HepG2 (cell line): ENCODE data around the gene B9D2. TPM values are rescaled to one million over a fixed set of nuclear protein-coding genes. Genes with fewer than 3 reads are reported as not detected.

Experiments used
- AGO2 ChIP-seq: fragments of 200-400 bp; formaldehyde crosslinking; optimal IDR thresholded peaks from 2 replicates; pipeline ENCODE3; 2017; ENCODE audit warnings: mild to moderate bottlenecking, low read depth, low read length, moderate library complexity
- CREB1 ChIP-seq, 2 experiments: fragments of 450-650 bp in 1 of 2; IDR thresholded peaks; 2 replicates each; pipeline ENCODE4 v1.6.1; 2016 to 2017; ENCODE audit warnings: control low read depth in 1 of 2, mild to moderate bottlenecking in 1 of 2, missing compliant biosample characterization in 1 of 2, missing genetic modification characterization in 1 of 2
- GTF2F1 ChIP-seq: fragments of 150-350 bp; IDR thresholded peaks from 2 replicates; pipeline ENCODE4 v1.6.1; 2014; ENCODE audit warnings: low read length
- NR1H2 ChIP-seq: sonication (generic); formaldehyde crosslinking; IDR thresholded peaks from 2 replicates; pipeline ENCODE4 v1.8.1; 2022; ENCODE audit warnings: low read depth, missing genetic modification reagents, borderline replicate concordance
- TEAD3 ChIP-seq: optimal IDR thresholded peaks from 2 replicates; pipeline ENCODE3; 2016; ENCODE audit warnings: borderline replicate concordance
- ZNF235 ChIP-seq: sonication (generic); formaldehyde crosslinking; IDR thresholded peaks from 2 replicates; pipeline ENCODE4 v1.8.1; 2023; ENCODE audit warnings: mild to moderate bottlenecking, missing genetic modification reagents, borderline replicate concordance
- ZNF562 ChIP-seq: sonication (generic); formaldehyde crosslinking; IDR thresholded peaks from 2 replicates; pipeline ENCODE4 v1.8.0; 2022; ENCODE audit warnings: missing genetic modification reagents, borderline replicate concordance
- polyA plus RNA-seq, 8 experiments: library from polyadenylated mRNA; depleted of rRNA in 3 of 8; stranded (reverse) in 7 of 8; unstranded in 1 of 8; fragments of >200 nt; fragmentation: Illumina TruSeq in 4 of 8; extraction: Trizol in 4 of 8; gene quantifications; 2 replicates each; pipeline versions ENCODE4 v1.2.1 to v1.2.3, GENCODE V29; 2011 to 2016; ENCODE audit warnings: low read depth in 4 of 8, missing spikeins in 1 of 8, mixed read lengths in 1 of 8; ENCODE audit not compliant: insufficient read depth in 1 of 8
- total RNA-seq, 5 experiments: library from RNA; depleted of rRNA; stranded (reverse); fragments of >200 nt; fragmentation: Illumina TruSeq; extraction: Trizol; gene quantifications; 2 replicates each; pipeline ENCODE4 v1.2.3, GENCODE V29; 2016; ENCODE audit warnings: low read depth in 1 of 5
- TF ChIP-seq, protein P1 (sequence below): sonication (generic); formaldehyde crosslinking; IDR thresholded peaks from 2 replicates; pipeline ENCODE4 v1.5.1; 2020; ENCODE audit warnings: mild to moderate bottlenecking, missing genetic modification reagents, moderate library complexity

B9D2 gene
- total and polyA plus RNA-seq, 2 of the 13 experiments (the other 11 are each of a cell fraction or from before 2014, with no cell fraction given): 3.1 to 4.4 TPM

GRCh38 chr19:41310033-41310831 lies 53.7 kb downstream of the B9D2 start, which contains the start of gene CCDC97 (continued):
- TF ChIP-seq NR1H2 (CRISPR knock-in tag) (no peak), GTF2F1 (no peak), TEAD3 (CRISPR knock-in tag) (peak; percentile 45), AGO2 (peak; percentile 95), ZNF235 (no peak), CREB1 (IDR thresholded peaks at IDR 0.05) (0 out of 2 replicates have a peak, but pooled peaks have one; percentile 7), CREB1 (CRISPR knock-in tag; IDR thresholded peaks at IDR 0.05) (peak; percentile 54; the same call in 1 of the 2 replicates), ZNF562 (CRISPR knock-in tag) (no peak)
- TF ChIP-seq, protein P1, sequence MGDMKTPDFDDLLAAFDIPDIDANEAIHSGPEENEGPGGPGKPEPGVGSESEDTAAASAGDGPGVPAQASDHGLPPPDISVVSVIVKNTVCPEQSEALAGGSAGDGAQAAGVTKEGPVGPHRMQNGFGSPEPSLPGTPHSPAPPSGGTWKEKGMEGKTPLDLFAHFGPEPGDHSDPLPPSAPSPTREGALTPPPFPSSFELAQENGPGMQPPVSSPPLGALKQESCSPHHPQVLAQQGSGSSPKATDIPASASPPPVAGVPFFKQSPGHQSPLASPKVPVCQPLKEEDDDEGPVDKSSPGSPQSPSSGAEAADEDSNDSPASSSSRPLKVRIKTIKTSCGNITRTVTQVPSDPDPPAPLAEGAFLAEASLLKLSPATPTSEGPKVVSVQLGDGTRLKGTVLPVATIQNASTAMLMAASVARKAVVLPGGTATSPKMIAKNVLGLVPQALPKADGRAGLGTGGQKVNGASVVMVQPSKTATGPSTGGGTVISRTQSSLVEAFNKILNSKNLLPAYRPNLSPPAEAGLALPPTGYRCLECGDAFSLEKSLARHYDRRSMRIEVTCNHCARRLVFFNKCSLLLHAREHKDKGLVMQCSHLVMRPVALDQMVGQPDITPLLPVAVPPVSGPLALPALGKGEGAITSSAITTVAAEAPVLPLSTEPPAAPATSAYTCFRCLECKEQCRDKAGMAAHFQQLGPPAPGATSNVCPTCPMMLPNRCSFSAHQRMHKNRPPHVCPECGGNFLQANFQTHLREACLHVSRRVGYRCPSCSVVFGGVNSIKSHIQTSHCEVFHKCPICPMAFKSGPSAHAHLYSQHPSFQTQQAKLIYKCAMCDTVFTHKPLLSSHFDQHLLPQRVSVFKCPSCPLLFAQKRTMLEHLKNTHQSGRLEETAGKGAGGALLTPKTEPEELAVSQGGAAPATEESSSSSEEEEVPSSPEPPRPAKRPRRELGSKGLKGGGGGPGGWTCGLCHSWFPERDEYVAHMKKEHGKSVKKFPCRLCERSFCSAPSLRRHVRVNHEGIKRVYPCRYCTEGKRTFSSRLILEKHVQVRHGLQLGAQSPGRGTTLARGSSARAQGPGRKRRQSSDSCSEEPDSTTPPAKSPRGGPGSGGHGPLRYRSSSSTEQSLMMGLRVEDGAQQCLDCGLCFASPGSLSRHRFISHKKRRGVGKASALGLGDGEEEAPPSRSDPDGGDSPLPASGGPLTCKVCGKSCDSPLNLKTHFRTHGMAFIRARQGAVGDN (CRISPR knock-in tag): peak; percentile 92
